ENCODE results near the gene AOPEP.

AOPEP gene

GRCh38 chr9:94913550-94913949, 187.1 kb downstream of the AOPEP start:
- H3K4me2 ChIP-seq (ENCODE audit: low read depth, low read length, poor library complexity, severe bottlenecking), result no peak overlapping the region
- no peak overlapping the region for H2AFZ ChIP-seq (ENCODE audit: low read depth, low read length, severe bottlenecking)
- no peak overlapping the region for H3K9ac ChIP-seq (ENCODE audit: low read length)
- no peaks in the 10 kb centered on the region for H3K36me3 ChIP-seq (ENCODE audit: low read length)
- H3K4me3 ChIP-seq (ENCODE audit: insufficient read depth, low read length, poor library complexity, severe bottlenecking), result no peak overlapping the region
- TF ChIP-seq EZH2phosphoT487 (conservative IDR thresholded peaks at IDR 0.05; ENCODE audit: low read length), result no peak
- TF ChIP-seq, protein P1, sequence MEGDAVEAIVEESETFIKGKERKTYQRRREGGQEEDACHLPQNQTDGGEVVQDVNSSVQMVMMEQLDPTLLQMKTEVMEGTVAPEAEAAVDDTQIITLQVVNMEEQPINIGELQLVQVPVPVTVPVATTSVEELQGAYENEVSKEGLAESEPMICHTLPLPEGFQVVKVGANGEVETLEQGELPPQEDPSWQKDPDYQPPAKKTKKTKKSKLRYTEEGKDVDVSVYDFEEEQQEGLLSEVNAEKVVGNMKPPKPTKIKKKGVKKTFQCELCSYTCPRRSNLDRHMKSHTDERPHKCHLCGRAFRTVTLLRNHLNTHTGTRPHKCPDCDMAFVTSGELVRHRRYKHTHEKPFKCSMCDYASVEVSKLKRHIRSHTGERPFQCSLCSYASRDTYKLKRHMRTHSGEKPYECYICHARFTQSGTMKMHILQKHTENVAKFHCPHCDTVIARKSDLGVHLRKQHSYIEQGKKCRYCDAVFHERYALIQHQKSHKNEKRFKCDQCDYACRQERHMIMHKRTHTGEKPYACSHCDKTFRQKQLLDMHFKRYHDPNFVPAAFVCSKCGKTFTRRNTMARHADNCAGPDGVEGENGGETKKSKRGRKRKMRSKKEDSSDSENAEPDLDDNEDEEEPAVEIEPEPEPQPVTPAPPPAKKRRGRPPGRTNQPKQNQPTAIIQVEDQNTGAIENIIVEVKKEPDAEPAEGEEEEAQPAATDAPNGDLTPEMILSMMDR (IDR thresholded peaks at IDR 0.05; ENCODE audit: insufficient read depth, low read length, poor library complexity, severe bottlenecking), result no peak
- no peaks in the 10 kb centered on the region for H3K27me3 ChIP-seq (ENCODE audit: low read length)
- 0 out of 2 replicates have a peak, but pooled peaks cover 3% of the 10 kb centered on the region for H3F3A ChIP-seq (ENCODE audit: insufficient read depth)
- H4K20me1 ChIP-seq (ENCODE audit: low read depth, low read length), result no peaks in the 10 kb centered on the region
- no peaks in the 10 kb centered on the region for H3K79me2 ChIP-seq (ENCODE audit: insufficient read depth, low read length)
- H3K9me2 ChIP-seq (replicated peaks; ENCODE audit: insufficient read depth, low read length), result no peaks in the 10 kb centered on the region
- no peak overlapping the region for H3K27ac ChIP-seq (ENCODE audit: low read depth, low read length)
- H3K9me3 ChIP-seq (ENCODE audit: insufficient read depth, low read length), result no peaks in the 10 kb centered on the region

DNA sequence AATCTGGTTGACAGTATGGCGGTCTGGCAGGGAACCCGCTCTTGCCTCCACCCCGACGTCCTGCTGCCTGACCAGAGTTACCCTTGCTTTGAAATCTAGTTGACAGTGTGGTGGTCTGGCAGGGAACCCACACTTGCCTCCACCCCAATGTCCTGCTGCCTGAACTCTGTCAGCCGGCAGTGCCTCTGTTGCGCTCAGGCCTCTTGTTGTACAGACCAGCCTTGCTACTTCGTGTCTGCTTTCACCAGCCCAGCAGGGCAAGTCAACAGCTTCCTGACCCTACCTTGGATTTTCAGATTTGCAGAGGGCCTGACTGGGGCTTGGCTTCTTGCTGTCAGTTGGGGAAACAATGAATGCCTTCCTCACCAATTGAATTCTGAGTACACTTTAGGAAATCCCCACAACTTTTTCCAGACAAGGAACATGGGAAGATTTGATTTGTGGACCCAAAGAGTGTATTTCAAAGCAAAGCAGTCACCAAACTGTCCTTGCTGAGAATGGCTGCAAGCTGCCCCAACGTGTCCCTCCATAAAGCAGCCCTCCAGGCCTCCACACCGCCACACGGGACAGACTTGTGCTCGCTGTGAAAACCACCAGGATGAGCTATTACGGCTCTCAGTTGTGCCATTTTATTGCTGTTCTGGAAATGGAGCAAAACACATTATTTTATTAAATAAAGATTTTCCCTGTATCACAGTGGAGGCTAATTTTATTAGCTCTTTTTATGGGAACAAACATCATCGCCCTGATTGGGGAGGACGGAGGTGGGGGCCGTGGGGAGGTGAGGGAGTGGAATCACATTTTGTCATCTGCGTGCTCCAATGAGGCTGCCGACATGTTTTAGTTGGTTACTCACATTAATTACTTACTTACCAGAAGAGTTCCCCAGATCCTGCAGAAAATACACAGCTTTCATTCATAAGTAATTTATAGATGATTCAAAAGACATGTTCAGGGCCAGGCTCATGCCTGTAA, 189.3 kb downstream of the AOPEP start:
- H3K79me2 ChIP-seq (ENCODE audit: insufficient read depth, low read length), result no peaks in the 10 kb centered on the region
- H3K4me3 ChIP-seq (ENCODE audit: insufficient read depth, low read length, poor library complexity, severe bottlenecking), result no peak overlapping the region
- H3K27me3 ChIP-seq (ENCODE audit: low read length), result no peaks in the 10 kb centered on the region
- TF ChIP-seq EZH2phosphoT487 (conservative IDR thresholded peaks at IDR 0.05; ENCODE audit: low read length), result no peak
- TF ChIP-seq, protein P1 (IDR thresholded peaks at IDR 0.05; ENCODE audit: insufficient read depth, low read length, poor library complexity, severe bottlenecking), result no peak
- H3K9me2 ChIP-seq (replicated peaks; ENCODE audit: insufficient read depth, low read length), result no peaks in the 10 kb centered on the region
- H3K36me3 ChIP-seq (ENCODE audit: low read length), result no peaks in the 10 kb centered on the region
- no peak overlapping the region for H3K4me2 ChIP-seq (ENCODE audit: low read depth, low read length, poor library complexity, severe bottlenecking)
- no peak overlapping the region for H2AFZ ChIP-seq (ENCODE audit: low read depth, low read length, severe bottlenecking)
- H3K9ac ChIP-seq (ENCODE audit: low read length), result no peak overlapping the region
- H3K9me3 ChIP-seq (ENCODE audit: insufficient read depth, low read length), result no peaks in the 10 kb centered on the region
- 0 out of 2 replicates have a peak, but pooled peaks cover 3% of the 10 kb centered on the region for H3F3A ChIP-seq (ENCODE audit: insufficient read depth)
- no peak overlapping the region for H3K27ac ChIP-seq (ENCODE audit: low read depth, low read length)
- H4K20me1 ChIP-seq (ENCODE audit: low read depth, low read length), result no peaks in the 10 kb centered on the region

DNA sequence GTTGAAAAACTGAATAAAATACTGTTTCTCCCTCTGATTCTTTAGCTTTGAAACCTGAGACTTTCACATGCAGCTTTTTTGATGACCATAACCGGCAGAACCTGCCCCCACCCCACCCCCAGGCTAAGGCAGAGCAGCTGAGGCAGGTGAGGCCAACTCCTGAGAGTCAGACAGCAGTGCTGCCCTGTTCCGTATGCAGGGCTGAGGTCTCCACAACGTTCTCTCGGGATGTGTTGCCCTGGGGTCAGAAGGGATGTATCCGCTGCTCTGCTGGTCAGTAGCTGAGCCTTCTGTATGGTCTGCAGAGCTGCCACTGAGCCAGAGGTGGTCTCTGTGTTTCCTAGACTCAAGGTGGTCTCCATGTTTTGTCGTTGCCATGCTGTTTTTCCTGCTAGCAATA, 190.5 kb downstream of the AOPEP start:
- Histone ChIP-seq H3K9me2 (replicated peaks; ENCODE audit: insufficient read depth, low read length) (no peaks in the 10 kb centered on the region), H4K20me1 (ENCODE audit: low read depth, low read length) (no peaks in the 10 kb centered on the region), H3K27ac (ENCODE audit: low read depth, low read length) (peak overlapping the region; percentile 49; the same call in 1 of the 2 replicates), H3K4me3 (ENCODE audit: insufficient read depth, low read length, poor library complexity, severe bottlenecking) (no peak overlapping the region), H3K27me3 (ENCODE audit: low read length) (no peaks in the 10 kb centered on the region), H3K36me3 (ENCODE audit: low read length) (no peaks in the 10 kb centered on the region), H3K9me3 (ENCODE audit: insufficient read depth, low read length) (no peaks in the 10 kb centered on the region), H3K9ac (ENCODE audit: low read length) (0 out of 2 replicates have a peak overlapping the region, but pooled peaks have one; percentile 40), H2AFZ (ENCODE audit: low read depth, low read length, severe bottlenecking) (no peak overlapping the region), H3K79me2 (ENCODE audit: insufficient read depth, low read length) (no peaks in the 10 kb centered on the region), H3K4me2 (ENCODE audit: low read depth, low read length, poor library complexity, severe bottlenecking) (no peak overlapping the region), H3F3A (ENCODE audit: insufficient read depth) (0 out of 2 replicates have a peak, but pooled peaks cover 3% of the 10 kb centered on the region)
- no peak for TF ChIP-seq EZH2phosphoT487 (conservative IDR thresholded peaks at IDR 0.05; ENCODE audit: low read length)
- TF ChIP-seq, protein P1 (IDR thresholded peaks at IDR 0.05; ENCODE audit: insufficient read depth, low read length, poor library complexity, severe bottlenecking), result no peak

Data from SU-DHL-6 (cell line).